Activated B cell treated with CpG ODN at 0.5 μM for 24 hours (primary cell): ENCODE results near the gene EEFSEC. TPM values are rescaled to one million over a fixed set of nuclear protein-coding genes. Genes with fewer than 3 reads are reported as not detected.

Experiments
- ATAC-seq: fragments of 200-7000 bp; cut with Tn5 transposase; one replicate; pipeline ENCODE4 v1.10.0; 2021; ENCODE audit warnings: low read depth, mild to moderate bottlenecking, moderate library complexity
- CTCF ChIA-PET: fragments of 350-600 bp; sonication (Branson Sonifier 250); formaldehyde crosslinking; loops from one replicate; lab custom pipeline; 2021; ENCODE audit warnings: antibody characterized with exemption; lab: Charles Lee
- POLR2A ChIA-PET: fragments of 350-600 bp; sonication (Branson Sonifier 250); formaldehyde crosslinking; loops from one replicate; lab custom pipeline; 2021; ENCODE audit warnings: antibody characterized with exemption; lab: Charles Lee
- DNase-seq: peaks from one replicate; pipeline ENCODE4 v3.0.0; 2022
- H3K27ac Mint-ChIP-seq: one replicate; pipeline ENCODE4 v1.8.0; 2020; ENCODE audit warnings: mixed read lengths
- H3K27me3 Mint-ChIP-seq: one replicate; pipeline ENCODE4 v1.8.0; 2021; ENCODE audit warnings: mixed read lengths
- H3K36me3 Mint-ChIP-seq: one replicate; pipeline ENCODE4 v1.8.0; 2021; ENCODE audit warnings: low read depth, mixed read lengths
- H3K4me1 Mint-ChIP-seq: one replicate; pipeline ENCODE4 v1.8.0; 2021; ENCODE audit warnings: mixed read lengths
- H3K4me3 Mint-ChIP-seq: one replicate; pipeline ENCODE4 v1.8.0; 2020; ENCODE audit warnings: mild to moderate bottlenecking, mixed read lengths
- H3K9me3 Mint-ChIP-seq: one replicate; pipeline ENCODE4 v1.8.0; 2020; ENCODE audit warnings: mixed read lengths
- intact Hi-C: fragments of 100-400 bp; cut with micrococcal nuclease; formaldehyde crosslinking; loops from one replicate; pipeline ENCODE4 v1.15.1; 2024
- total RNA-seq: library from RNA; stranded (reverse); gene quantifications from 2 replicates; pipeline ENCODE4 v1.2.3, GENCODE V29; 2022
- TF ChIP-seq, protein P1 (sequence below): fragments of 200-600 bp; IDR thresholded peaks from one replicate; pipeline ENCODE4 v1.8.0; 2022; ENCODE audit warnings: antibody characterized with exemption, mild to moderate bottlenecking

EEFSEC gene
- total RNA-seq, 1 donor from 2014 or later = 20.0 TPM

DNA sequence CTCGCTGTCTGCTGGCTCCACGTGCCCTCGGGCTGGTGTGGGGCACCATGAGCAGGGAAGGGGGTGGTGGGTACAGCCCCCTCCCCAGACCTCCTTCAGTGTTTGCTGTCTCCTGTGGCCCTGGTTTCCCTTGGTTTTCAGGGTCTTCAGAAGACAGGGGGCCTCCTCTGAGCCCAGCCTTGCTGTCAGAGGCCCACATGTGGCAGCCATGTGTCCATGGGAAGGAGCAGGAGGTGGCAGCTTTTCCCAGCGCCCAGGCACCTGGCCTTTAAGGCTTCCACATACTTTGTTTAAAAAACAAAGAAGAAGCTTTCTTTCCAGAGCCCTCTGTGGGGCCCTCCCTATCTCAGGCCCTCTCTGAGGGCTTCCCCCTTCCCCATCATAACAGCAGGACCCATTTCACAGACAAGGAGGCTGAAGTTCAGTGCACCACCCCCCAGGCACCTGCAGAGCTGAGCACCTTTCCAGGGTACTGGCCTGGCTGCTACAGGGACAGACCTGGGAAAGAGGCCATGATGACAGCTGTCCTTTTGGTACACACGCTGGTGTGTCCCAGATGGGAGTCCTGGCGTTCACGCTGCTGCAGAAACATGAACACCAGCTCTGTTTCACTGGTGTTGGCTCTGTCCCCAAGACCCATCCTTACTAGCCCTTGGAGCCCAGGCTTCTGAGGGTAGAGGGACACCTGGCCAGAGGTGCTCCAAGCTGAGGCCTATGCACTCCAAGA lies 239.7 kb downstream of the EEFSEC start:
- no peak for ATAC-seq
- TF ChIP-seq, protein P1, sequence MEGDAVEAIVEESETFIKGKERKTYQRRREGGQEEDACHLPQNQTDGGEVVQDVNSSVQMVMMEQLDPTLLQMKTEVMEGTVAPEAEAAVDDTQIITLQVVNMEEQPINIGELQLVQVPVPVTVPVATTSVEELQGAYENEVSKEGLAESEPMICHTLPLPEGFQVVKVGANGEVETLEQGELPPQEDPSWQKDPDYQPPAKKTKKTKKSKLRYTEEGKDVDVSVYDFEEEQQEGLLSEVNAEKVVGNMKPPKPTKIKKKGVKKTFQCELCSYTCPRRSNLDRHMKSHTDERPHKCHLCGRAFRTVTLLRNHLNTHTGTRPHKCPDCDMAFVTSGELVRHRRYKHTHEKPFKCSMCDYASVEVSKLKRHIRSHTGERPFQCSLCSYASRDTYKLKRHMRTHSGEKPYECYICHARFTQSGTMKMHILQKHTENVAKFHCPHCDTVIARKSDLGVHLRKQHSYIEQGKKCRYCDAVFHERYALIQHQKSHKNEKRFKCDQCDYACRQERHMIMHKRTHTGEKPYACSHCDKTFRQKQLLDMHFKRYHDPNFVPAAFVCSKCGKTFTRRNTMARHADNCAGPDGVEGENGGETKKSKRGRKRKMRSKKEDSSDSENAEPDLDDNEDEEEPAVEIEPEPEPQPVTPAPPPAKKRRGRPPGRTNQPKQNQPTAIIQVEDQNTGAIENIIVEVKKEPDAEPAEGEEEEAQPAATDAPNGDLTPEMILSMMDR = no peak
- Mint-ChIP-seq H3K4me3 (no peak overlapping the region), H3K36me3 (peaks cover 6% of the 10 kb centered on the region), H3K27me3 (no peaks in the 10 kb centered on the region), H3K4me1 (no peaks in the 10 kb centered on the region), H3K9me3 (no peaks in the 10 kb centered on the region), H3K27ac (no peak overlapping the region)
- no peak for DNase-seq
- CTCF ChIA-PET = no interaction called here
- POLR2A ChIA-PET = no interaction called here
- intact Hi-C loops = no loop called here

GRCh38 chr3:128394033-128394432 lies 240.8 kb downstream of the EEFSEC start:
- Mint-ChIP-seq H3K9me3 (no peaks in the 10 kb centered on the region), H3K27me3 (no peaks in the 10 kb centered on the region), H3K36me3 (peaks cover 6% of the 10 kb centered on the region), H3K27ac (no peak overlapping the region), H3K4me3 (no peak overlapping the region), H3K4me1 (no peaks in the 10 kb centered on the region)
- no peak for DNase-seq
- no peak for ATAC-seq
- ChIA-PET POLR2A (no interaction called here), CTCF (no interaction called here)
- TF ChIP-seq, protein P1 = no peak
- intact Hi-C loops = no loop called here

- no peak overlapping the region for H3K27ac Mint-ChIP-seq
Observed at GRCh38 chr3:128395046-128395445, 241.8 kb downstream of the EEFSEC start.

GRCh38 chr3:128395500-128396162 lies 242.3 kb downstream of the EEFSEC start:
- intact Hi-C loops = no loop called here
- Mint-ChIP-seq H3K4me3 (no peak overlapping the region), H3K27me3 (no peaks in the 10 kb centered on the region), H3K4me1 (no peaks in the 10 kb centered on the region), H3K9me3 (no peaks in the 10 kb centered on the region), H3K27ac (no peak overlapping the region), H3K36me3 (peaks cover 1% of the 10 kb centered on the region)
- ChIA-PET POLR2A (no interaction called here), CTCF (no interaction called here)
- no peak for ATAC-seq
- DNase-seq = no peak
- TF ChIP-seq, protein P1 = no peak

More at GRCh38 chr3:128395046-128395445, 241.8 kb downstream of the EEFSEC start:
- ATAC-seq (no peak), DNase-seq (no peak)
- H3K36me3 Mint-ChIP-seq = peaks cover 3% of the 10 kb centered on the region
- H3K4me1 Mint-ChIP-seq = no peaks in the 10 kb centered on the region
- CTCF ChIA-PET = no interaction called here
- POLR2A ChIA-PET = no interaction called here
- intact Hi-C loops = no loop called here
- TF ChIP-seq, protein P1 = no peak
- H3K4me3 Mint-ChIP-seq = no peak overlapping the region
- H3K27me3 Mint-ChIP-seq = no peaks in the 10 kb centered on the region
- no peaks in the 10 kb centered on the region for H3K9me3 Mint-ChIP-seq

DNA sequence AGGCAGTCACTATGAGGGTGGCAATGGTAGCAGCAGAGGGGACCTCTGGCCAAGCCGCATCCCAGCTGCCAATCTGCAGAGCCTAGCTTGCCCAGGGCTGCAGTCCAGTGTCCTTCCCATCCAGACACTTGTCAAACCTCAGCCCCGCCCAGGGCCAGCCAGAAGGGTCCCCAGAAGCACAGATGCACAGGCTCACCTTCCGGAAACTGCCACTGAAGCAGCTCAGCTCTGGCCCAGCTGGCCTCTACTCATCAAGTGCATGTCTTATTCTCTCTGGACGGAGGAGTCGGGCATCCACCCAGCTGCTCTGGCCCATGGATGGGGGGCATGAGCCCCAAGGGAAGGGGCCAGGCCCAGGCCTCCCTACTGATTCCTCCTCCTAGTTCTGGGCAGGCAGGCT lies 244.2 kb downstream of the EEFSEC start:
- POLR2A ChIA-PET = no interaction called here
- no peaks in the 10 kb centered on the region for H3K36me3 Mint-ChIP-seq
- intact Hi-C loops = no loop called here
- no peak overlapping the region for H3K27ac Mint-ChIP-seq
- H3K4me3 Mint-ChIP-seq = no peak overlapping the region
- no peak for ATAC-seq
- no peak for DNase-seq
- no peaks in the 10 kb centered on the region for H3K9me3 Mint-ChIP-seq
- CTCF ChIA-PET = no interaction called here
- H3K4me1 Mint-ChIP-seq = no peaks in the 10 kb centered on the region
- TF ChIP-seq, protein P1 = no peak
- no peaks in the 10 kb centered on the region for H3K27me3 Mint-ChIP-seq
